Erythroblast (primary cell): Measurements from ENCODE around the gene IQCH.

Experiments used
- DNase-seq, 2 experiments: peaks; one replicate each; lab custom pipeline; 2025; lab: John Stamatoyannopoulos, UW
- GATA1 ChIP-seq: IDR thresholded peaks from 2 replicates; pipeline ENCODE4 v1.6.1; 2011; ENCODE audit warnings: low read depth, mild to moderate bottlenecking, control low read depth, low read length, moderate library complexity
- POLR2A ChIP-seq: IDR thresholded peaks from 2 replicates; pipeline ENCODE4 v1.6.1; 2011; ENCODE audit warnings: mild to moderate bottlenecking, low read length

IQCH gene

DNA sequence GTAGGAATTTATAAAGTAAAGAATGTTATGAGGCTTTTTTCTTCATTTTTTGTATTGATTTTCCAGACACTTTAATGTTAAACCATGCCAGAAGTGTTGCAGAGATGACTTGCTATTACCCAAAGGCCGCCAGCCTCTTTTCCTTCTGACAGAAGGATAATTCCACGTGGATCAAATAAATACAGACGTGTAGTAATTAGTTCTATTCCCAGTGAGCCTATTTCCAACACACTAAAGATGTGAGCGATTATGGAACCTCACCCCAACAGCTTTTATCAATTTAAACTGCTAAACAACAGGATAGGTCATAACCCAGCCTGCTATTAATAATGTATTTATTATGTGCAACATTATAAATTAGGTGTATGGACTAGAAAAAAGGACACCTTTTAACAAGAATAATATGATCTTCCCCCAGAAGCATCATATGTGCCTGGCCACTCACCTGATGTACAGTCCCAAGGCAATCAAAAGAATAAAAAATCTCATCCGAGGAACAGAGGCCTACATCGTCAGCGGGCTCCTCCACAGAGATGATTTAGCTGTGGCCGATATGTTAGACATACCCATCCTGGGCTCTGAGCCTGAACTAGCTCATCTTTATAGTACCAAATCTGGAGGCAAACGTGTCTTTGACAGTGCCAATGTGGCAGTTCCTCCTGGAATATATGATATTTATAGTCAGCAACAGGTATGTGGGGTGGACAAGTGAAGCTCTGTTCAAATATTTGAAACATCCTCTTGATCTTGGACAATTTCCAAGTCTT lies 140.5 kb downstream of the IQCH start:
- TF ChIP-seq POLR2A: no peak
- no peak for TF ChIP-seq GATA1
- DNase-seq: no peak

DNA sequence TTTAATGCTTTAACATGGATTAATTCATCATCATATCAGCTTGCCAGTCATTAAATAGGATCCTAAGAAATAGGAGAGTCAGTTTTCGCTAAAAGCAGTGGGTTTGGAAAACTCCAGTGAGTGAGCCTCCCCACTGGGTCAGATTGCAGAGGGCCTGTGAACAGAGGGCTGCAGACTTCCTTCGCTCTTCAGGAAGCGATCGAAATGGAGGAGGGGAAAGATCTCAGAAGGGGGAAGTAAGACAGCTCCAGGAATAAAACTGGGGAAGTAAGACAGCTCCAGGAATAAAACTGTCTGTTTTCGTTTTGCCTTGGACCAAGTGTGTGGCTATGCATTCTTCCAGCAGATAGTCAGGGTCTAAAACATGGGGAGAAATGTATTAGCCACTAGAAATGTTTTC lies 141.5 kb downstream of the IQCH start:
- no peak for DNase-seq
- TF ChIP-seq GATA1 (no peak), POLR2A (no peak)

- DNase-seq: no peak
- TF ChIP-seq POLR2A (no peak), GATA1 (no peak)
Observed at GRCh38 chr15:67397139-67397538, 142.6 kb downstream of the IQCH start.

DNA sequence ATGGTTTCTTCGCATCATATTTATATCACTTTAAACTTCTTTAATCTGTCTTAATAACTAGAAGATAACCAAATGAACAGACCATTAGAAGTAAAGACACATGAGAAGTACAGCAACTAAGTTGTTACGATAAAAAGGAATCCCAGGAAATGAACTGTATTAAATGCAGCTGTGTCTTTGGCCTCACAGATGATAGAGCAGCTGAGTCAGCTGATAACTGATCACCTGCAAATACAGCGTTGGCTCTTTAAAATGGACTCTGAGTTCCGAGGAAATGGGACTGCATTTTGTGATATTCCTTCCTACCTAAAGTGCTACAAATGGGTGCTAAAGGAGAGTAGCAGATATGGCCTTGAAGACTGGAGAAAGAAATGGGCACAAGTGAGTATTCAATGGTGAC lies 145.3 kb downstream of the IQCH start:
- no peak for DNase-seq
- no peak for TF ChIP-seq POLR2A
- TF ChIP-seq GATA1: no peak

- no peak for TF ChIP-seq GATA1
- TF ChIP-seq POLR2A: no peak
- no peak for DNase-seq
Observed at GRCh38 chr15:67400890-67401289, 146.3 kb downstream of the IQCH start.

- TF ChIP-seq POLR2A (no peak), GATA1 (no peak)
Observed at GRCh38 chr15:67401336-67401735, 146.8 kb downstream of the IQCH start.

GRCh38 chr15:67403428-67404154 lies 149.0 kb downstream of the IQCH start:
- TF ChIP-seq GATA1 (no peak), POLR2A (no peak)
- no peak for DNase-seq

More at GRCh38 chr15:67401336-67401735, 146.8 kb downstream of the IQCH start:
- no peak for DNase-seq

DNA sequence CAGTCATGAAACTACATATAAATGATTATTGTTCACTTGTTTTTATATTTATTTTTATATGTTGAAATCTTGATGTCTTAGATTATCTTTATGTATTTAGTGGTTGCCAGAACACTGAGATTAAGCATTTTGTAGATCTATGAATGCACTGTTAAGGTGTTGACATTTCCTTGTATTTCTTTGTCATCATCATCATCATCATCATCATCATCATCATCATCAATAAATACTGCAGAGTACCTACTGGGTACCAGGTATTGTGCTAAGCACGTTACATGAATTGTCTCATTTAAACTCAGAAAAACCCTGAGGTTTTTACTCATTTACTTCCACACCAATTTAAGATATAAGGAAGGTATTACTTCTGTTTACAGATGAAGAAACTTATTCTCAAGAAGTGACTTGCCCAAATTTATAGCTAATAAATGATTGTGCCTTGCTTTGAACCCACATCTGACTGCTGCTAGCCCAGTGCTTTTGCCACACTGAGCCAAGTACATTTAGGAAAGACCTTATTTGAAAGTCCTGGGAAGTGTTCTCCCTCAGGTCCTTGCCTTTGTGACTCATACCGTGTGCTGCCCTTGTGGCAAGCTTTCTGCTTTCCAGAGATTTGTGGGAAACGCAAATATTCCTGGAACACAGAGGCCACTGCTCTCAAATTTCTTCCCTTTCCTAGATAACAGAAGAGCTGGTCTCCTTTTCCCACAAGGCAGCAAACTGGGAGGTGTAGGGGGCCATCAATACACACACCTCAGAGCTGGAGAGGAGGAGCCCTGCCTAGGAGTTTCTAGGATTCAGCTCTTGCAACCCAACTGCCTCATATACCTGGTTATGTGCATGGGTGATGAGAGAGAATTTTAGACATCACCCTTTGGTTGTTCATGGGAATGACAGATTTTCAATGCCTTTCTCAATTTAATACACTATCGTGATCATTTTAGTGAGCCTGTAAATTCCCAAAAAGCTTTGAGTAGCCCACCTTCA lies 150.9 kb downstream of the IQCH start:
- DNase-seq: no peak
- TF ChIP-seq POLR2A (no peak), GATA1 (no peak)

DNA sequence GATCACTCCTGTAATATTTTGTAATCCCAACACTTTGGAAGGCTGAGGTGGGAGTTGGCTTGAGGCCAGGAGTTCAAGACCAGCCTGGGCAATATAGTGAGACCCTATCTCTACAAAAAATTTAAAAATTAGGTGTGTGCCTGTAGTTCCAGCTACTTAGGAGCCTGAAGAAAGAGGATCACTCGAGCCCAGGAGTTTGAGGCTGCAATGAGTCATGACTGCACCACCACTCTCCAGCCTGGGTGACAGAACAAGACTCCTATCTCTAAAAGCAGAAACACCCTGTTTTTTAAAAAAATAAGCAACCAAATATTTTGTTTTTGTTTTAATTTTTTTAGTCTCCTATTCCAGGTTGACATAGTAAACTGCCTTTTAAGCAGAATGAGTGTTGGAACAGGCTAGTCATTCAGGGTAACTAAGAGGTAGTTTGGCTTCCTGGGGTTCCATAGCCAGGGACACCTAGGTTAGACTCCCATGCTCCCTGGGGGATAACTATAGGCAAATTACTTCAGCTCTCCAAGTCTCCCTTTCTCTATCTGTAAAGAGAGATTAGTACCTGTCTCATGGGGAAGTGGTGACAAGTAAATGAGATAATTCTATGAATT lies 151.8 kb downstream of the IQCH start:
- TF ChIP-seq POLR2A: no peak
- TF ChIP-seq GATA1: no peak
- DNase-seq: no peak

- no peak for TF ChIP-seq POLR2A
- no peak for TF ChIP-seq GATA1
- no peak for DNase-seq
Observed at GRCh38 chr15:67407786-67408185, 153.2 kb downstream of the IQCH start.

DNA sequence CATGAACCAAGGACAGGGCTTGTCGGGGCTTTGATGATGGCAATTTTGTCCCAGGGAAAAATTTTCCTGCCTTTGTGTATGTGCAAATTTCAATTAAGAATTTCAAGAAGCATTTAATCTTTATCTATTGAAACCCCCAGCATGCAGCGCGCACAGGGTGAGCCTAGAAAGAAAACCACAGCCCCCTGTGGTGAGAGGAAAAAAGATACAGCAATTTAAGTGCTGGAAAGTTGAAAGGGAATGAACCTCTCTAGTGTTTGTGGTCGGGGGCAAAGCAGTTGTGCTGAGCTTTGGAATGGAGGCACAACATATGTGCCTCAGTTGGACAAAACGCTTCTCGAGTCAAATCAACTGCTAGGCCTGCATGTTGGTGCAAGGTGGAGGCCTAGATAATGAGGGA lies 154.6 kb downstream of the IQCH start:
- DNase-seq: no peak
- TF ChIP-seq GATA1 (no peak), POLR2A (no peak)

DNA sequence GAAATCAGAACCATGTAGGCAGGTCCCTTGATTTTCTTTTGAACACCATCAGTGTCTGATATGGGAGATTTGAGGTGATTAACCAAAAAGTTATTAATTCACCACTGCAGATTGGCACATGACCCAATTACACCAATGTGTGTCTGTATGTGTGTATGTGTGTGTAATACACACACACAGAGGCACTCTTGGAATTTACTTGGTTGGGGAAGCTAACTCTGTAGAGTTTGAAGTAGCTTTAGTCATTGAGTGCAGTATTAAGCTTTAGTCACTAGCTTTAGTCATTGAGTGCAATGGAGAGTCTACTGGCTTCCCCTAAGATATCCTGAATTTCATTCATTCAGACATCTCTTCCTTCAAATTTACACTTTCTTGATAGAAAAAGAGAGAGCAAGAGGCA lies 156.9 kb downstream of the IQCH start:
- TF ChIP-seq POLR2A: no peak

GRCh38 chr15:67413770-67414390 lies 159.3 kb downstream of the IQCH start:
- no peak for DNase-seq
- TF ChIP-seq GATA1 (no peak), POLR2A (no peak)

More for the DNA sequence above, 156.9 kb downstream of the IQCH start:
- no peak for DNase-seq
